Astrocyte (in vitro differentiated cells and primary cell): ENCODE data around the gene FGFRL1.

Experiments
- EZH2 ChIP-seq: IDR thresholded peaks from 2 replicates; pipeline ENCODE4 v1.6.1; 2012; ENCODE audit warnings: mild to moderate bottlenecking, low read length, inconsistent platforms; ENCODE audit not compliant: insufficient read depth
- TF ChIP-seq, protein P1 (sequence below): IDR thresholded peaks from 2 replicates; pipeline ENCODE4 v1.5.1; 2011; ENCODE audit warnings: low read depth, mild to moderate bottlenecking, inconsistent platforms, low read length, moderate library complexity; ENCODE audit not compliant: insufficient read depth

- TF ChIP-seq, protein P1, sequence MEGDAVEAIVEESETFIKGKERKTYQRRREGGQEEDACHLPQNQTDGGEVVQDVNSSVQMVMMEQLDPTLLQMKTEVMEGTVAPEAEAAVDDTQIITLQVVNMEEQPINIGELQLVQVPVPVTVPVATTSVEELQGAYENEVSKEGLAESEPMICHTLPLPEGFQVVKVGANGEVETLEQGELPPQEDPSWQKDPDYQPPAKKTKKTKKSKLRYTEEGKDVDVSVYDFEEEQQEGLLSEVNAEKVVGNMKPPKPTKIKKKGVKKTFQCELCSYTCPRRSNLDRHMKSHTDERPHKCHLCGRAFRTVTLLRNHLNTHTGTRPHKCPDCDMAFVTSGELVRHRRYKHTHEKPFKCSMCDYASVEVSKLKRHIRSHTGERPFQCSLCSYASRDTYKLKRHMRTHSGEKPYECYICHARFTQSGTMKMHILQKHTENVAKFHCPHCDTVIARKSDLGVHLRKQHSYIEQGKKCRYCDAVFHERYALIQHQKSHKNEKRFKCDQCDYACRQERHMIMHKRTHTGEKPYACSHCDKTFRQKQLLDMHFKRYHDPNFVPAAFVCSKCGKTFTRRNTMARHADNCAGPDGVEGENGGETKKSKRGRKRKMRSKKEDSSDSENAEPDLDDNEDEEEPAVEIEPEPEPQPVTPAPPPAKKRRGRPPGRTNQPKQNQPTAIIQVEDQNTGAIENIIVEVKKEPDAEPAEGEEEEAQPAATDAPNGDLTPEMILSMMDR = no peak
- TF ChIP-seq EZH2 = no peak
These were observed 28.6 kb upstream of the FGFRL1 start for GRCh38 chr4:982814-983213.
